Measurements from ENCODE around the gene ETFA.

- no peak for TF ChIP-seq DPF2 (IDR thresholded peaks at IDR 0.05)
- no peak for TF ChIP-seq FOS (IDR thresholded peaks at IDR 0.05; ENCODE audit: borderline replicate concordance, extremely low read depth, insufficient read length)
- no peak for TF ChIP-seq CTCF (IDR thresholded peaks at IDR 0.05 in 2 of 3, conservative IDR thresholded peaks at IDR 0.05 in 1 of 3; ENCODE audit: control insufficient read depth in 2 of 3, extremely low read depth in 1 of 3, insufficient read depth in 1 of 3, low read depth in 3 of 3, low read length in 3 of 3)
- no peak for TF ChIP-seq POLR2A (IDR thresholded peaks at IDR 0.05; ENCODE audit: low read depth, low read length)
- TF ChIP-seq, protein P1, sequence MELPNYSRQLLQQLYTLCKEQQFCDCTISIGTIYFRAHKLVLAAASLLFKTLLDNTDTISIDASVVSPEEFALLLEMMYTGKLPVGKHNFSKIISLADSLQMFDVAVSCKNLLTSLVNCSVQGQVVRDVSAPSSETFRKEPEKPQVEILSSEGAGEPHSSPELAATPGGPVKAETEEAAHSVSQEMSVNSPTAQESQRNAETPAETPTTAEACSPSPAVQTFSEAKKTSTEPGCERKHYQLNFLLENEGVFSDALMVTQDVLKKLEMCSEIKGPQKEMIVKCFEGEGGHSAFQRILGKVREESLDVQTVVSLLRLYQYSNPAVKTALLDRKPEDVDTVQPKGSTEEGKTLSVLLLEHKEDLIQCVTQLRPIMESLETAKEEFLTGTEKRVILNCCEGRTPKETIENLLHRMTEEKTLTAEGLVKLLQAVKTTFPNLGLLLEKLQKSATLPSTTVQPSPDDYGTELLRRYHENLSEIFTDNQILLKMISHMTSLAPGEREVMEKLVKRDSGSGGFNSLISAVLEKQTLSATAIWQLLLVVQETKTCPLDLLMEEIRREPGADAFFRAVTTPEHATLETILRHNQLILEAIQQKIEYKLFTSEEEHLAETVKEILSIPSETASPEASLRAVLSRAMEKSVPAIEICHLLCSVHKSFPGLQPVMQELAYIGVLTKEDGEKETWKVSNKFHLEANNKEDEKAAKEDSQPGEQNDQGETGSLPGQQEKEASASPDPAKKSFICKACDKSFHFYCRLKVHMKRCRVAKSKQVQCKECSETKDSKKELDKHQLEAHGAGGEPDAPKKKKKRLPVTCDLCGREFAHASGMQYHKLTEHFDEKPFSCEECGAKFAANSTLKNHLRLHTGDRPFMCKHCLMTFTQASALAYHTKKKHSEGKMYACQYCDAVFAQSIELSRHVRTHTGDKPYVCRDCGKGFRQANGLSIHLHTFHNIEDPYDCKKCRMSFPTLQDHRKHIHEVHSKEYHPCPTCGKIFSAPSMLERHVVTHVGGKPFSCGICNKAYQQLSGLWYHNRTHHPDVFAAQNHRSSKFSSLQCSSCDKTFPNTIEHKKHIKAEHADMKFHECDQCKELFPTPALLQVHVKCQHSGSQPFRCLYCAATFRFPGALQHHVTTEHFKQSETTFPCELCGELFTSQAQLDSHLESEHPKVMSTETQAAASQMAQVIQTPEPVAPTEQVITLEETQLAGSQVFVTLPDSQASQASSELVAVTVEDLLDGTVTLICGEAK (IDR thresholded peaks at IDR 0.05; ENCODE audit: borderline replicate concordance), result no peak
- TF ChIP-seq NFIC (IDR thresholded peaks at IDR 0.05; ENCODE audit: low read depth, low read length), result no peak
- no peak for TF ChIP-seq EZH2 (IDR thresholded peaks at IDR 0.05; ENCODE audit: borderline replicate concordance, control insufficient read depth, low read depth, low read length)
- TF ChIP-seq ATF3 (IDR thresholded peaks at IDR 0.05; ENCODE audit: borderline replicate concordance, extremely low read depth, low read depth, low read length), result no peak
- no peak for TF ChIP-seq HDAC2 (IDR thresholded peaks at IDR 0.05)
- TF ChIP-seq NBN (IDR thresholded peaks at IDR 0.05), result no peak
- TF ChIP-seq RAD51 (IDR thresholded peaks at IDR 0.05), result no peak
- no peak for TF ChIP-seq TCF12 (IDR thresholded peaks at IDR 0.05; ENCODE audit: low read depth, low read length)
- no peak for TF ChIP-seq NKRF (conservative IDR thresholded peaks at IDR 0.05)
- no peak for TF ChIP-seq CHD2 (IDR thresholded peaks at IDR 0.05; ENCODE audit: borderline replicate concordance, low read depth, low read length)
Measured at GRCh38 chr15:76334438-76335306, 23.4 kb upstream of the ETFA start.

Data from GM12878 (cell line).